Activated naive CD8-positive, alpha-beta T cell treated with anti-CD3 and anti-CD28 coated beads for 36 hours (primary cell): ENCODE measurements around the gene COMMD9. TPM values are rescaled to one million over a fixed set of nuclear protein-coding genes. Genes with fewer than 3 reads are reported as not detected.

ENCODE experiments used
- DNase-seq: peaks from one replicate; pipeline ENCODE4 v3.0.0; 2021
- H3K27ac Mint-ChIP-seq: one replicate; pipeline ENCODE4 v1.8.0; 2022; ENCODE audit warnings: mild to moderate bottlenecking, moderate library complexity, mixed read lengths
- H3K27me3 Mint-ChIP-seq: one replicate; pipeline ENCODE4 v1.8.0; 2022; ENCODE audit warnings: mild to moderate bottlenecking, mixed read lengths
- H3K36me3 Mint-ChIP-seq: one replicate; pipeline ENCODE4 v1.8.0; 2021; ENCODE audit warnings: mild to moderate bottlenecking, mixed read lengths
- H3K4me1 Mint-ChIP-seq: one replicate; pipeline ENCODE4 v1.8.0; 2021; ENCODE audit warnings: mixed read lengths
- H3K4me3 Mint-ChIP-seq: one replicate; pipeline ENCODE4 v1.8.0; 2022; ENCODE audit warnings: mild to moderate bottlenecking, moderate library complexity, mixed read lengths
- H3K9me3 Mint-ChIP-seq: one replicate; pipeline ENCODE4 v1.8.0; 2022; ENCODE audit warnings: mixed read lengths
- total RNA-seq, 2 experiments: library from RNA; stranded (reverse); gene quantifications; one replicate each; pipeline ENCODE4 v1.2.3, GENCODE V29; 2021

The COMMD9 gene
- total RNA-seq, 2 experiments from 2014 or later, result 51.1 to 56.9 TPM

- H3K4me1 Mint-ChIP-seq, result no peaks in the 10 kb centered on the region
- no peaks in the 10 kb centered on the region for H3K36me3 Mint-ChIP-seq
- no peak for DNase-seq
- no peak overlapping the region for H3K27ac Mint-ChIP-seq
- no peaks in the 10 kb centered on the region for H3K27me3 Mint-ChIP-seq
- H3K4me3 Mint-ChIP-seq, result no peak overlapping the region
- no peaks in the 10 kb centered on the region for H3K9me3 Mint-ChIP-seq
Observed at GRCh38 chr11:36229091-36229705, 60.0 kb downstream of the COMMD9 start.

- Mint-ChIP-seq H3K36me3 (no peaks in the 10 kb centered on the region), H3K4me1 (no peaks in the 10 kb centered on the region), H3K27ac (no peak overlapping the region), H3K9me3 (no peaks in the 10 kb centered on the region), H3K4me3 (no peak overlapping the region), H3K27me3 (no peaks in the 10 kb centered on the region)
- DNase-seq, result no peak
Observed at GRCh38 chr11:36228689-36229088, 60.5 kb downstream of the COMMD9 start.

GRCh38 chr11:36227044-36227443 is 62.2 kb downstream of the COMMD9 start:
- Mint-ChIP-seq H3K9me3 (no peaks in the 10 kb centered on the region), H3K27ac (no peak overlapping the region), H3K4me1 (no peaks in the 10 kb centered on the region), H3K36me3 (no peaks in the 10 kb centered on the region), H3K4me3 (no peak overlapping the region), H3K27me3 (no peaks in the 10 kb centered on the region)
- no peak for DNase-seq

- Mint-ChIP-seq H3K27ac (no peak overlapping the region), H3K36me3 (no peaks in the 10 kb centered on the region), H3K9me3 (peaks cover 5% of the 10 kb centered on the region)
Observed at GRCh38 chr11:36224209-36224882, 64.9 kb downstream of the COMMD9 start.

GRCh38 chr11:36222831-36223635 is 66.2 kb downstream of the COMMD9 start:
- no peak for DNase-seq
- H3K27ac Mint-ChIP-seq, result no peak overlapping the region

More at GRCh38 chr11:36224209-36224882, 64.9 kb downstream of the COMMD9 start:
- DNase-seq, result no peak
- Mint-ChIP-seq H3K27me3 (no peaks in the 10 kb centered on the region), H3K4me1 (no peaks in the 10 kb centered on the region), H3K4me3 (no peak overlapping the region)

More at GRCh38 chr11:36222831-36223635, 66.2 kb downstream of the COMMD9 start:
- Mint-ChIP-seq H3K4me1 (no peaks in the 10 kb centered on the region), H3K9me3 (peaks cover 6% of the 10 kb centered on the region), H3K4me3 (no peak overlapping the region), H3K27me3 (no peaks in the 10 kb centered on the region), H3K36me3 (no peaks in the 10 kb centered on the region)

Other genes with a start within 250 kb of the COMMD9 start
- 1 to 10 TPM; 6.0 to 6.9 TPM for gene PRR5L, start 6.9 kb upstream of the COMMD9 start, total RNA-seq
- gene TRAF6, start 220.8 kb upstream of the COMMD9 start, total RNA-seq, result 1 to 10 TPM; 8.5 to 9.8 TPM